Activated T-cell treated with anti-CD3 and anti-CD28 coated beads for 24 hours (primary cell): ENCODE measurements around the gene RAPGEF6.
"Not testable (repeated sequence)": the region's sequence is repeated elsewhere in the genome, so short reads cannot be mapped to it uniquely, and the experiment has no call there.

Source experiments
- DNase-seq: peaks from one replicate; pipeline ENCODE4 v3.0.0-alpha.2; 2020; ENCODE audit warnings: low read depth

Gene RAPGEF6

GRCh38 chr5:131426011-131426410, 209.0 kb downstream of the RAPGEF6 start:
- no peak for DNase-seq

GRCh38 chr5:131423056-131423455, 212.0 kb downstream of the RAPGEF6 start:
- no peak for DNase-seq

GRCh38 chr5:131419877-131420276, 215.2 kb downstream of the RAPGEF6 start:
- DNase-seq, result no peak

DNA sequence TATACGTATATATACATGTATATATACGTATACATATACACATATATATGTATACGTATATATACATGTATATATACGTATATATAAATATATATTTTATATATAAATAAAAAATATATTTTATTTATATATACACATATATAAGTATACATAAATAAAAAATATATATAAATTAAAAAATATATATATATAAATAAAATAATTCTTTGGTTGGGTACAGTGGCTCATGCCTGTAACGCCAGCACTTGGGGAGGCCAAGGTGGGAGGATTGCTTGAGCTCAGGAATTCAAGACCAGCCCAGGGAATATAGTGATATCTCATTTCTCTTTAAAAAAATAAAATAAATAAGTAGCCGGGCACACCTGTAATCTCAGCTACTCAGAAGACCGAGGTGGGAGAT, 216.2 kb downstream of the RAPGEF6 start:
- no peak for DNase-seq

- DNase-seq, result peak; percentile 74
These were observed 217.7 kb downstream of the RAPGEF6 start for GRCh38 chr5:131417240-131417869.

GRCh38 chr5:131416729-131417128, 218.3 kb downstream of the RAPGEF6 start:
- DNase-seq, result no peak

- peak; percentile 14 for DNase-seq
These were observed 221.1 kb downstream of the RAPGEF6 start for GRCh38 chr5:131413605-131414559.

DNA sequence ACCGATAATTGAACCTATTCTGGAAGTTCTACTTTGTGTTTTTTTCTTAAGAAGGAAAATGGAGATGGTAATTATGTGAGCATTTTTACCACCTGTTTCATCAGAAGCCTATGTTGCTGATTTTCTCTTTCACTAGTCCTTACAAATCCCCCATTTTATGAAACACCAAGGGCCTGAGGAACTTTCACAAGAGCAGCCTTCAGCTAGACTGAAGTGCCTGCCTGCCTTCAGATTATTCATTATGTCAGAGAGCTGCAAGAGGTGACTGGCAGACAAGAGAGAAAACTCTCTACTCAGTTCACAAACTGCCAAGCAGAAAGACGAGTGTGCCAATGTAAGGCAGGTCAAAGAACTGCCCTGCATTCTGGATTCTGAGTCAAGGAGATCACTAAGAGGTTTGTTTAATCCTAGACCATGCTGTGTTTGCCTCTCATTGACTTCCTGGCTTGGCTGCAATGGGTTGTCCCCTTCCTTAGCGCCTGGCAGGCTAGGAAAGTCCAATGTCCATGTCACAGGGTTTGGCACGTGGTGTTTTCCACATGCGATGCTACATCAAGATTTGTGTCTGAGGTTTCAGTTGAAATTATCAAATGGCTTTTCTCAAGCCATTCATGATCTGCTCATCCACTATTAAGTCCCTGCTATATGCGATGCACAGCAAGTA, 227.9 kb downstream of the RAPGEF6 start:
- DNase-seq, result no peak

- no peak for DNase-seq
These were observed 229.0 kb downstream of the RAPGEF6 start for GRCh38 chr5:131406076-131406475.

GRCh38 chr5:131405674-131406073, 229.4 kb downstream of the RAPGEF6 start:
- no peak for DNase-seq

DNA sequence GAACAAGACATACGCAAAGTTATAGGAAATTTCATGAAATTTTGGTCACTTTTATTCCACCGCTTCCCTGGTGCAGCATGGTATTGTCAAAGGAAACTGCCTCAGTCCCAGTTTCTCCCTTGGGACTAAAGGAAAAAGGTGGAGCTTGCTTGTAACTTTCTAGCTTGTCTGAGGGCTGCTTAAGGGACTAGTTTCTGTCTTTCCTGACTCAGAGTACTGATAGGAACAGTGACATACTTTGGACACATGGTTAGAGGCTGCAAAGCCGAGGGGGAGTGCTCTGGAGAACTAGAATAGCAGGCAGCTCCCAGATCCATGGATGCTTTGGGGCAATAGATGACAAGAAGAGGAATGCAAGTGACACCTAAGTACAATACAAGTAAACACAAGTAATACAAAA, 234.4 kb downstream of the RAPGEF6 start:
- no peak for DNase-seq

GRCh38 chr5:131399007-131399406, 236.0 kb downstream of the RAPGEF6 start:
- not testable (repeated sequence) for DNase-seq

GRCh38 chr5:131396630-131397273, 238.3 kb downstream of the RAPGEF6 start:
- no peak for DNase-seq

DNA sequence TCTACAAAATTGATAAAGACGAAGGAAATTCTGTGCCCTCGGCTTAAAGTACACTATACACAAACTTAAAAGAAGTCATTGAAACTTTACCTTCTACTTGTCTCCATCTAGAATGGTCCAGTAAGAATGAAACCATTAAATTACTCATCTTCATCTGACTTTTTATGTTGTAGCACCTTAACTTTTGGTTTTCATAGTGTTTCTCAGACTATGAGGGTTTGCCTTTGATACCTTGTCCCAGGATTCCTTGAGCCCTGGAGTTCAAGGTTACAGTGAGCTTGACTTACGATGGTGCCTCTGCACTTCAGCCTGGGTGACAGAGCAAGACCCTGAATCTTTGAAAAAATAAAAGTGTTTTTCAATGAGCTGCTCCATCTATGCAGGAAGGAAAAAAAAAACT, 239.0 kb downstream of the RAPGEF6 start:
- DNase-seq, result no peak

GRCh38 chr5:131394128-131394527, 240.9 kb downstream of the RAPGEF6 start:
- DNase-seq, result no peak

GRCh38 chr5:131393498-131393968, 241.5 kb downstream of the RAPGEF6 start:
- no peak for DNase-seq

GRCh38 chr5:131392466-131393095, 242.4 kb downstream of the RAPGEF6 start:
- no peak for DNase-seq

- DNase-seq, result no peak
These were observed 245.2 kb downstream of the RAPGEF6 start for GRCh38 chr5:131389869-131390265.

DNA sequence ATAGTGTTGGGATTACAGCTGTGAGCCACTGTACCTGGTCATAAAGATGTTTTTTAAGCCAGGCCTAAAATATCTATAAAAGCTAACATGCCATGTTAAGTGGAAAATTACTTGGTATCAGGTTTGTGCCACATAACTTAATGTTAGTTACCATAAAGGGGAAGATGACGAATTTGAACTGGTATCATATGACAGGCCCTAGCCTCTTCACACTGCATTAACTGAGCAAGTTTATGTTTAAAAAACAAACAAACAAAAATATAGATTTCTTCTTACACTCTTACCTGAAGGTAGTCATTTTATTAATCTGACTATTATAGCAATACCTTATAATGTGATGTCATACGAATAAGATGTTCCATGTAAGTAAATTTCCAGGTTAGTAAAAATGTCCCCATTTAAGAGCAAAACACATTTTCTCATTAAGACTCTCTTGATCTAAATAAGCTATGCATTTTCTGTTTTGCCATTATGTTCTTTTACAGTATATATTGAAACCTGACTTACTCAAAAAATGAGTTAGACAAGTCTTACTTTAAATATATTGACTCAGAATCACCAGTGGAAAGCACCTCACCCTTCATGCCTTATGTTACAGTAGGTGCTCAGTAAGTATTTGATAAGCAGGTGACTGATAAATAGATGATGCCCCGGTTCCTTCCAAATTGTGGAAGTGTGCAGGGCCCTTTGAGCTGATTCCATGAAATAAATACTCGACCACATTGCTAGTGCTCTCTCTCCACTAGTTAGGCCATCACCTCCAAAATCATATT, 245.7 kb downstream of the RAPGEF6 start:
- no peak for DNase-seq

DNA sequence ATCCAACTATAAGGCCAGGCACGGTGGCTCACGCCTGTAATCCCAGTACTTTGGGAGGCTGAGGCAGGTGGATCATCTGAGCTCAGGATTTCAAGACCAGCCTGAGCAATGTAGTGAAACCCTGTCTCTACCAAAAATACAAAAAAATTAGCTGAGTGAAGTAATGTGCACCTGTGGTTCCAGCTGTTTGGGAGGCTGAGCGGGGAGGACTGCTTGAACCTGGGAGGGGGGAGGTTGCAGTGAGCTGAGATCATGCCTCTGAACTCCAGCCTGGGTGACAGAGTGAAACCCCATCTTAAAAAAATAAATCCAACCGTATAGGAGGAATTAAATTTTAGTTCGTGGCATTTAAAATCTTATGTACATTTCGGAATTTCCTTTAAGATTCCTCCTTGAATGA, 247.8 kb downstream of the RAPGEF6 start:
- DNase-seq, result no peak

GRCh38 chr5:131386779-131387178, 248.2 kb downstream of the RAPGEF6 start:
- DNase-seq, result no peak
